HEK293 (cell line): ENCODE measurements around the gene CNNM1.

Experiments used
- CTCF ChIA-PET: fragments of 350-600 bp; formaldehyde crosslinking; extraction: SDS; loops from one replicate; lab custom pipeline; 2021; ENCODE audit warnings: antibody characterized with exemption; lab: Yijun Ruan, JAX
- POLR2A ChIA-PET: fragments of 300-600 bp; formaldehyde crosslinking; extraction: SDS; loops from one replicate; lab custom pipeline; 2020; ENCODE audit warnings: antibody characterized with exemption, inconsistent platforms; lab: Yijun Ruan, JAX
- H3K27ac ChIP-seq: fragments of 200-500 bp; sonication (Bioruptor generic); 2 replicates; pipeline ENCODE4 v1.5.1; 2014; ENCODE audit warnings: low read depth, low read length, control low read depth, inconsistent platforms; ENCODE audit errors: extremely low read depth
- H3K36me3 ChIP-seq, 2 experiments: fragments of 200-500 bp in 1 of 2; sonication (Bioruptor generic) in 1 of 2; 1 replicate in 1 of 2; 2 replicates in 1 of 2; pipeline ENCODE4 v1.5.1; 2014 to 2017; ENCODE audit warnings: inconsistent platforms in 2 of 2, low read length in 2 of 2; ENCODE audit not compliant: control insufficient read depth in 2 of 2, insufficient read depth in 1 of 2
- H3K4me1 ChIP-seq: fragments of 200-500 bp; sonication (Bioruptor generic); 2 replicates; pipeline ENCODE4 v1.5.1; 2014; ENCODE audit warnings: mild to moderate bottlenecking, low read length, inconsistent platforms; ENCODE audit not compliant: control insufficient read depth, insufficient read depth
- H3K4me3 ChIP-seq: 2 replicates; pipeline ENCODE4 v1.5.1; 2011; ENCODE audit warnings: low read depth, mild to moderate bottlenecking, control low read depth, low read length, moderate library complexity
- H3K9me3 ChIP-seq: fragments of 200-500 bp; sonication (Bioruptor generic); 2 replicates; pipeline ENCODE4 v1.5.1; 2014; ENCODE audit warnings: low read depth, low read length, inconsistent platforms; ENCODE audit not compliant: control insufficient read depth, insufficient read depth
- KLF8 ChIP-seq: fragments of 450-650 bp; formaldehyde crosslinking; IDR thresholded peaks from 2 replicates; pipeline ENCODE4 v1.5.1; 2016; ENCODE audit warnings: missing biosample characterization, missing genetic modification characterization
- PRDM1 ChIP-seq: fragments of 450-650 bp; formaldehyde crosslinking; IDR thresholded peaks from 2 replicates; pipeline ENCODE4; 2016; ENCODE audit warnings: missing biosample characterization, missing genetic modification characterization
- PRDM2 ChIP-seq: fragments of 450-650 bp; formaldehyde crosslinking; IDR thresholded peaks from 2 replicates; pipeline ENCODE4 v1.5.1; 2016; ENCODE audit warnings: missing biosample characterization, missing genetic modification characterization, borderline replicate concordance
- SALL2 ChIP-seq: fragments of 450-650 bp; formaldehyde crosslinking; IDR thresholded peaks from 2 replicates; pipeline ENCODE4 v1.5.0; 2017; ENCODE audit warnings: missing biosample characterization, mild to moderate bottlenecking, missing genetic modification characterization, borderline replicate concordance
- ZBTB17 ChIP-seq: fragments of 450-650 bp; formaldehyde crosslinking; IDR thresholded peaks from 2 replicates; pipeline ENCODE4 v1.5.1; 2016; ENCODE audit warnings: missing biosample characterization, missing genetic modification characterization
- ZBTB8A ChIP-seq: fragments of 450-650 bp; formaldehyde crosslinking; IDR thresholded peaks from 2 replicates; pipeline ENCODE4 v1.5.1; 2016; ENCODE audit warnings: missing biosample characterization, missing genetic modification characterization
- ZNF121 ChIP-seq: fragments of 450-650 bp; formaldehyde crosslinking; IDR thresholded peaks from 2 replicates; pipeline ENCODE4 v1.5.1; 2016; ENCODE audit warnings: missing biosample characterization, missing genetic modification characterization
- ZNF133 ChIP-seq: fragments of 450-650 bp; formaldehyde crosslinking; IDR thresholded peaks from 2 replicates; pipeline ENCODE4 v1.5.1; 2016; ENCODE audit warnings: missing biosample characterization, missing genetic modification characterization
- ZNF155 ChIP-seq: fragments of 450-650 bp; formaldehyde crosslinking; IDR thresholded peaks from 2 replicates; pipeline ENCODE4 v1.5.1; 2016; ENCODE audit warnings: missing biosample characterization, missing genetic modification characterization
- ZNF350 ChIP-seq: fragments of 450-650 bp; formaldehyde crosslinking; IDR thresholded peaks from 2 replicates; pipeline ENCODE4 v1.5.0; 2017; ENCODE audit warnings: missing biosample characterization, mild to moderate bottlenecking, missing genetic modification characterization
- ZNF354C ChIP-seq: fragments of 450-650 bp; formaldehyde crosslinking; IDR thresholded peaks from 2 replicates; pipeline ENCODE4 v1.5.1; 2016; ENCODE audit warnings: missing biosample characterization, missing genetic modification characterization, low read depth, borderline replicate concordance
- ZNF37A ChIP-seq: fragments of 450-650 bp; IDR thresholded peaks from 2 replicates; pipeline ENCODE4 v1.5.1; 2018; ENCODE audit warnings: missing biosample characterization, missing genetic modification characterization
- ZNF394 ChIP-seq: fragments of 450-650 bp; formaldehyde crosslinking; IDR thresholded peaks from 2 replicates; pipeline ENCODE4 v1.5.1; 2016; ENCODE audit warnings: missing biosample characterization, missing genetic modification characterization, mild to moderate bottlenecking, moderate library complexity, borderline replicate concordance
- ZNF473 ChIP-seq: fragments of 450-650 bp; formaldehyde crosslinking; IDR thresholded peaks from 2 replicates; pipeline ENCODE4 v1.5.1; 2017; ENCODE audit warnings: missing biosample characterization, missing genetic modification characterization
- ZNF514 ChIP-seq: fragments of 450-650 bp; formaldehyde crosslinking; IDR thresholded peaks from 2 replicates; pipeline ENCODE4 v1.5.1; 2016; ENCODE audit warnings: missing biosample characterization, missing genetic modification characterization
- ZNF549 ChIP-seq: fragments of 450-650 bp; IDR thresholded peaks from 2 replicates; pipeline ENCODE4 v1.5.1; 2018; ENCODE audit warnings: missing biosample characterization, missing genetic modification characterization, mild to moderate bottlenecking, inconsistent platforms, moderate library complexity
- ZNF600 ChIP-seq: fragments of 450-650 bp; formaldehyde crosslinking; IDR thresholded peaks from 2 replicates; pipeline ENCODE4 v1.5.1; 2016; ENCODE audit warnings: missing biosample characterization, missing genetic modification characterization
- ZNF624 ChIP-seq: fragments of 450-650 bp; formaldehyde crosslinking; IDR thresholded peaks from 2 replicates; pipeline ENCODE4 v1.5.1; 2017; ENCODE audit warnings: missing biosample characterization, missing genetic modification characterization
- ZNF629 ChIP-seq: fragments of 450-650 bp; formaldehyde crosslinking; IDR thresholded peaks from 2 replicates; pipeline ENCODE4 v1.5.1; 2017; ENCODE audit warnings: missing biosample characterization, missing genetic modification characterization
- ZNF768 ChIP-seq: fragments of 450-650 bp; formaldehyde crosslinking; IDR thresholded peaks from 2 replicates; pipeline ENCODE4 v1.5.1; 2018; ENCODE audit warnings: missing biosample characterization, mild to moderate bottlenecking, missing genetic modification characterization
- ZSCAN18 ChIP-seq: fragments of 450-650 bp; formaldehyde crosslinking; IDR thresholded peaks from 2 replicates; pipeline ENCODE4 v1.5.1; 2016; ENCODE audit warnings: missing biosample characterization, missing genetic modification characterization
- ZXDB ChIP-seq: fragments of 450-650 bp; formaldehyde crosslinking; IDR thresholded peaks from 2 replicates; pipeline ENCODE4 v1.5.1; 2016; ENCODE audit warnings: missing biosample characterization, missing genetic modification characterization
- TF ChIP-seq, protein P1 (sequence below): fragments of 450-650 bp; formaldehyde crosslinking; IDR thresholded peaks from 2 replicates; pipeline ENCODE4 v1.5.1; 2017; ENCODE audit warnings: missing biosample characterization, missing genetic modification characterization
- TF ChIP-seq, protein P2 (sequence below): fragments of 450-650 bp; formaldehyde crosslinking; IDR thresholded peaks from 2 replicates; pipeline ENCODE4 v1.5.1; 2016; ENCODE audit warnings: missing biosample characterization, missing genetic modification characterization

CNNM1 gene

DNA sequence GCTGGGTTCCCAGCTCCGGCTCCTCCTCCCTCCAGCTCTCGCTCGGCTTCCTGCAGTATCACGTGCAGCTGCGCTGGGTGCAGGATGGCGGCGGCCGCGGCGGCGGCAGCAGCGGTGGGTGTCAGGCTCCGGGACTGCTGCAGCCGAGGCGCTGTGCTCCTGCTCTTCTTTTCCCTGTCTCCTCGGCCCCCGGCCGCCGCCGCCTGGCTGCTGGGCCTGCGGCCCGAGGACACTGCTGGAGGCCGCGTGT lies at the start of gene CNNM1 (continued):
- TF ChIP-seq, protein P1, sequence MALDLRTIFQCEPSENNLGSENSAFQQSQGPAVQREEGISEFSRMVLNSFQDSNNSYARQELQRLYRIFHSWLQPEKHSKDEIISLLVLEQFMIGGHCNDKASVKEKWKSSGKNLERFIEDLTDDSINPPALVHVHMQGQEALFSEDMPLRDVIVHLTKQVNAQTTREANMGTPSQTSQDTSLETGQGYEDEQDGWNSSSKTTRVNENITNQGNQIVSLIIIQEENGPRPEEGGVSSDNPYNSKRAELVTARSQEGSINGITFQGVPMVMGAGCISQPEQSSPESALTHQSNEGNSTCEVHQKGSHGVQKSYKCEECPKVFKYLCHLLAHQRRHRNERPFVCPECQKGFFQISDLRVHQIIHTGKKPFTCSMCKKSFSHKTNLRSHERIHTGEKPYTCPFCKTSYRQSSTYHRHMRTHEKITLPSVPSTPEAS (tag by site-specific recombination): 0 out of 2 replicates have a peak, but pooled peaks have one; percentile 18
- no peak for TF ChIP-seq ZNF600 (tag by site-specific recombination)
- TF ChIP-seq ZNF629: no peak
- peak; percentile 50; the same call in 1 of the 2 replicates for TF ChIP-seq ZNF394 (tag by site-specific recombination)
- TF ChIP-seq ZBTB8A (tag by site-specific recombination): no peak; the same call in 1 of the 2 replicates
- no peak for TF ChIP-seq KLF8 (tag by site-specific recombination)
- no peak for TF ChIP-seq ZNF350 (tag by site-specific recombination)
- TF ChIP-seq ZNF155: no peak
- TF ChIP-seq ZSCAN18 (tag by site-specific recombination): no peak
- no peak for TF ChIP-seq PRDM2 (tag by site-specific recombination)
- TF ChIP-seq ZNF624 (tag by site-specific recombination): no peak
- TF ChIP-seq ZNF473 (tag by site-specific recombination): no peak
- TF ChIP-seq ZBTB17 (tag by site-specific recombination): peak; percentile 10; the same call in 1 of the 2 replicates
- 0 out of 2 replicates have a peak, but pooled peaks have one; percentile 46 for TF ChIP-seq ZXDB
- TF ChIP-seq ZNF37A (tag by site-specific recombination): no peak
- TF ChIP-seq ZNF354C (tag by site-specific recombination): no peak
- TF ChIP-seq ZNF514: no peak
- no peak for TF ChIP-seq PRDM1 (tag by site-specific recombination)
- TF ChIP-seq, all 188 proteins: peak for 19

- CTCF ChIA-PET: interaction anchor here (0.6 to 1.3 kb wide), 9 partner anchors 10 to 813 kb away, joined by 3 to 8 read pairs (median 3); no protein-coding TSS in a partner anchor
- Histone ChIP-seq H3K36me3 (no peaks in the 10 kb centered on the region), H3K27ac (peak overlapping the region; percentile 34), H3K9me3 (no peaks in the 10 kb centered on the region; the same call in 1 of the 2 replicates), H3K4me1 (peaks cover 8% of the 10 kb centered on the region), H3K4me3 (no peak overlapping the region)
- POLR2A ChIA-PET: interaction anchor here (0.6 to 1.0 kb wide), 2 partner anchors 151 to 901 kb away, joined by 4 read pairs; partner anchors contain the start of gene GOT1
- TF ChIP-seq ZNF768 (tag by site-specific recombination) (no peak), ZNF121 (tag by site-specific recombination) (no peak), ZNF549 (tag by site-specific recombination) (no peak), SALL2 (tag by site-specific recombination) (no peak), ZNF133 (tag by site-specific recombination) (no peak)
- TF ChIP-seq, protein P2, sequence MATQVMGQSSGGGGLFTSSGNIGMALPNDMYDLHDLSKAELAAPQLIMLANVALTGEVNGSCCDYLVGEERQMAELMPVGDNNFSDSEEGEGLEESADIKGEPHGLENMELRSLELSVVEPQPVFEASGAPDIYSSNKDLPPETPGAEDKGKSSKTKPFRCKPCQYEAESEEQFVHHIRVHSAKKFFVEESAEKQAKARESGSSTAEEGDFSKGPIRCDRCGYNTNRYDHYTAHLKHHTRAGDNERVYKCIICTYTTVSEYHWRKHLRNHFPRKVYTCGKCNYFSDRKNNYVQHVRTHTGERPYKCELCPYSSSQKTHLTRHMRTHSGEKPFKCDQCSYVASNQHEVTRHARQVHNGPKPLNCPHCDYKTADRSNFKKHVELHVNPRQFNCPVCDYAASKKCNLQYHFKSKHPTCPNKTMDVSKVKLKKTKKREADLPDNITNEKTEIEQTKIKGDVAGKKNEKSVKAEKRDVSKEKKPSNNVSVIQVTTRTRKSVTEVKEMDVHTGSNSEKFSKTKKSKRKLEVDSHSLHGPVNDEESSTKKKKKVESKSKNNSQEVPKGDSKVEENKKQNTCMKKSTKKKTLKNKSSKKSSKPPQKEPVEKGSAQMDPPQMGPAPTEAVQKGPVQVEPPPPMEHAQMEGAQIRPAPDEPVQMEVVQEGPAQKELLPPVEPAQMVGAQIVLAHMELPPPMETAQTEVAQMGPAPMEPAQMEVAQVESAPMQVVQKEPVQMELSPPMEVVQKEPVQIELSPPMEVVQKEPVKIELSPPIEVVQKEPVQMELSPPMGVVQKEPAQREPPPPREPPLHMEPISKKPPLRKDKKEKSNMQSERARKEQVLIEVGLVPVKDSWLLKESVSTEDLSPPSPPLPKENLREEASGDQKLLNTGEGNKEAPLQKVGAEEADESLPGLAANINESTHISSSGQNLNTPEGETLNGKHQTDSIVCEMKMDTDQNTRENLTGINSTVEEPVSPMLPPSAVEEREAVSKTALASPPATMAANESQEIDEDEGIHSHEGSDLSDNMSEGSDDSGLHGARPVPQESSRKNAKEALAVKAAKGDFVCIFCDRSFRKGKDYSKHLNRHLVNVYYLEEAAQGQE (tag by site-specific recombination): no peak
These were observed 49.5 kb upstream of the CNNM1 start for GRCh38 chr10:99279626-99280111.
